HepG2 (cell line): ENCODE measurements around the gene HPD. TPM values are rescaled to one million over a fixed set of nuclear protein-coding genes. Genes with fewer than 3 reads are reported as not detected.
"Not testable (repeated sequence)": the region's sequence is repeated elsewhere in the genome, so short reads cannot be mapped to it uniquely, and the experiment has no call there.

Experiments
- ATAC-seq: fragments of 200-7000 bp; cut with Tn5 transposase; 3 replicates; pipeline ENCODE4 v1.9.1; 2020; ENCODE audit warnings: mild to moderate bottlenecking, moderate library complexity
- BruUV-seq: library from RNA; stranded (reverse); fragments of 400-500 nt; replicated peaks from 2 replicates; lab custom pipeline; 2021; lab: Mats Ljungman, UMichigan
- CTCF ChIA-PET: fragments of 300-600 bp; formaldehyde crosslinking; extraction: SDS; loops from one replicate; lab custom pipeline; 2021; ENCODE audit warnings: low total read pairs, inconsistent platforms, low intra/inter-chr PET ratio; lab: Yijun Ruan, JAX
- POLR2A ChIA-PET: fragments of 350-600 bp; sonication (Branson Sonifier 250); formaldehyde crosslinking; loops from one replicate; lab custom pipeline; 2020; ENCODE audit warnings: antibody characterized with exemption, inconsistent platforms; lab: Yijun Ruan, JAX
- DNase-seq: peaks from one replicate; pipeline ENCODE4 v3.0.0-alpha.2; 2015; ENCODE audit warnings: low spot score
- FAIRE-seq: peaks from 3 replicates; lab custom pipeline; 2011; peaks lifted over from hg19 to GRCh38; lab: Jason Lieb, UNC
- H2AFZ ChIP-seq: one replicate; pipeline ENCODE4 v1.6.1; 2011; ENCODE audit warnings: low read length, inconsistent platforms
- H3K27ac ChIP-seq: fragments of 300-600 bp; 3 replicates; pipeline ENCODE4 v1.8.0; 2011; ENCODE audit warnings: mixed run types, mild to moderate bottlenecking, mixed read lengths, low read length, inconsistent platforms; ENCODE audit not compliant: insufficient read depth; ENCODE audit errors: extremely low read length
- H3K27me3 ChIP-seq, 2 experiments: fragments of 200-600 bp in 1 of 2; 2 replicates in 1 of 2; 3 replicates in 1 of 2; pipeline versions ENCODE4 v1.6.0 to v1.8.0; 2011; ENCODE audit warnings: low read length in 2 of 2, mild to moderate bottlenecking in 2 of 2, moderate library complexity in 2 of 2, inconsistent platforms in 1 of 2; ENCODE audit not compliant: insufficient read depth in 2 of 2, control insufficient read depth in 1 of 2
- H3K36me3 ChIP-seq, 2 experiments: fragments of 200-600 bp in 1 of 2; replicated peaks in 1 of 2; 2 replicates in 1 of 2; 3 replicates in 1 of 2; pipeline versions ENCODE4 v1.5.1 to v1.8.0; 2011; ENCODE audit warnings: low read length in 2 of 2, inconsistent platforms in 1 of 2; ENCODE audit not compliant: insufficient read depth in 2 of 2, control insufficient read depth in 1 of 2
- H3K4me1 ChIP-seq: 2 replicates; pipeline ENCODE4 v1.5.1; 2012; ENCODE audit warnings: low read length, inconsistent platforms; ENCODE audit not compliant: insufficient read depth
- H3K4me2 ChIP-seq: 2 replicates; pipeline ENCODE4 v1.6.0; 2011; ENCODE audit warnings: low read depth, low read length, inconsistent platforms
- H3K4me3 ChIP-seq, 3 experiments: fragments of 200-600 bp in 1 of 3; sonication (generic), shearing (Covaris generic) in 1 of 3; replicated peaks in 1 of 3; 2 replicates each; pipeline ENCODE4 v1.5.1; 2011 to 2016; ENCODE audit warnings: low read length in 3 of 3, inconsistent platforms in 2 of 3, low read depth in 2 of 3, mild to moderate bottlenecking in 2 of 3, control low read depth in 1 of 3, mixed read lengths in 1 of 3; ENCODE audit not compliant: insufficient read depth in 1 of 3
- H3K79me2 ChIP-seq: one replicate; pipeline ENCODE4 v1.6.1; 2011; ENCODE audit warnings: low read length, inconsistent platforms; ENCODE audit not compliant: insufficient read depth
- H3K9ac ChIP-seq: 2 replicates; pipeline ENCODE4 v1.6.0; 2011; ENCODE audit warnings: mild to moderate bottlenecking, low read depth, low read length, inconsistent platforms; ENCODE audit not compliant: insufficient read depth
- H3K9me3 ChIP-seq: 2 replicates; pipeline ENCODE4 v1.5.1; 2012; ENCODE audit warnings: mild to moderate bottlenecking, low read length
- H4K20me1 ChIP-seq: 2 replicates; pipeline ENCODE4 v1.6.0; 2011; ENCODE audit warnings: inconsistent platforms, mild to moderate bottlenecking, low read length, moderate library complexity; ENCODE audit not compliant: insufficient read depth
- HNF1B ChIP-seq: sonication (generic); formaldehyde crosslinking; IDR thresholded peaks from 2 replicates; pipeline ENCODE4 v1.5.1; 2020; ENCODE audit warnings: mild to moderate bottlenecking, moderate library complexity, missing genetic modification reagents
- KLF16 ChIP-seq, 2 experiments: sonication (generic) in 1 of 2; formaldehyde crosslinking in 1 of 2; IDR thresholded peaks; 2 replicates each; pipeline versions ENCODE4 v1.6.1 to v1.8.0; 2016 to 2023; ENCODE audit warnings: missing genetic modification reagents in 2 of 2, missing compliant biosample characterization in 1 of 2
- MATR3 ChIP-seq: sonication (generic); formaldehyde crosslinking; IDR thresholded peaks from 2 replicates; pipeline ENCODE4 v1.4.0; 2020; ENCODE audit warnings: missing genetic modification reagents
- MED8 ChIP-seq: sonication (generic); formaldehyde crosslinking; IDR thresholded peaks from 2 replicates; pipeline ENCODE4 v1.8.1; 2023; ENCODE audit warnings: mild to moderate bottlenecking, missing genetic modification reagents; ENCODE audit not compliant: insufficient replicate concordance
- MLX ChIP-seq: IDR thresholded peaks from 2 replicates; pipeline ENCODE4 v1.6.1; 2016
- SRSF4 ChIP-seq: fragments of 200-400 bp; formaldehyde crosslinking; IDR thresholded peaks from one replicate; pipeline ENCODE4 v1.6.1; 2018; ENCODE audit warnings: mild to moderate bottlenecking, low read depth, low read length, moderate library complexity; ENCODE audit not compliant: poor library complexity, severe bottlenecking
- THAP11 ChIP-seq: IDR thresholded peaks from 2 replicates; pipeline ENCODE4 v1.6.1; 2016; ENCODE audit warnings: missing biosample characterization, missing genetic modification reagents
- ZBTB38 ChIP-seq: sonication (generic); formaldehyde crosslinking; IDR thresholded peaks from 2 replicates; pipeline ENCODE4 v1.5.1; 2020; ENCODE audit warnings: mild to moderate bottlenecking, missing genetic modification reagents
- ZNF562 ChIP-seq: sonication (generic); formaldehyde crosslinking; IDR thresholded peaks from 2 replicates; pipeline ENCODE4 v1.8.0; 2022; ENCODE audit warnings: missing genetic modification reagents, borderline replicate concordance
- ZNF768 ChIP-seq: sonication (generic); formaldehyde crosslinking; IDR thresholded peaks from 2 replicates; pipeline ENCODE4 v1.4.0; 2020; ENCODE audit warnings: missing genetic modification reagents
- WGBS: methylation state at CpG from one replicate; pipeline ENCODE4 v1.1.6; 2017; ENCODE audit warnings: low lambda C conversion rate; 5-methylcytosine and 5-hydroxymethylcytosine counted together
- in situ Hi-C: cut with HindIII; loops from 2 replicates; pipeline ENCODE4 v1.10.0; 2017; ENCODE audit warnings: low pct_unique_long_range_greater_than_20kb; ENCODE audit not compliant: extremely low pct_ligation_motif_present
- intact Hi-C: fragments of 100-400 bp; cut with micrococcal nuclease; formaldehyde crosslinking; loops from one replicate; pipeline ENCODE4 v1.10.0; 2022; ENCODE audit not compliant: unreplicated experiment
- polyA plus RNA-seq, 8 experiments: library from polyadenylated mRNA; depleted of rRNA in 3 of 8; stranded (reverse) in 7 of 8; unstranded in 1 of 8; fragments of >200 nt; fragmentation: Illumina TruSeq in 4 of 8; extraction: Trizol in 4 of 8; gene quantifications; 2 replicates each; pipeline versions ENCODE4 v1.2.1 to v1.2.3, GENCODE V29; 2011 to 2016; ENCODE audit warnings: low read depth in 4 of 8, missing spikeins in 1 of 8, mixed read lengths in 1 of 8; ENCODE audit not compliant: insufficient read depth in 1 of 8
- total RNA-seq, 5 experiments: library from RNA; depleted of rRNA; stranded (reverse); fragments of >200 nt; fragmentation: Illumina TruSeq; extraction: Trizol; gene quantifications; 2 replicates each; pipeline ENCODE4 v1.2.3, GENCODE V29; 2016; ENCODE audit warnings: low read depth in 1 of 5

Gene HPD
- total and polyA plus RNA-seq, 2 of the 13 experiments (the other 11 are each of a cell fraction or from before 2014, with no cell fraction given) = 120 to 195 TPM

- H3K27ac ChIP-seq, H3K27me3 ChIP-seq, H2AFZ ChIP-seq, H3K36me3 ChIP-seq, H3K9ac ChIP-seq, FAIRE-seq, H3K4me2 ChIP-seq, DNase-seq, CTCF ChIA-PET, H3K4me3 ChIP-seq, ATAC-seq, H3K9me3 ChIP-seq, BruUV-seq: not testable (repeated sequence)
- WGBS = 95% methylated on average over 8 of the region's 8 CpGs
- Histone ChIP-seq H3K79me2 (peaks cover 35% of the 10 kb centered on the region), H3K4me1 (peaks cover 94% of the 10 kb centered on the region), H4K20me1 (peaks cover 11% of the 10 kb centered on the region; the same call in 1 of the 2 replicates)
- intact Hi-C loops = loop anchor here (5.0 kb wide), 1 partner anchor 93 kb away; no protein-coding TSS in a partner anchor
- POLR2A ChIA-PET = interaction anchor here (2.7 to 14.0 kb wide), 2 partner anchors 9 to 16 kb away, joined by 17 to 393 read pairs; partner anchors contain the start of gene SETD1B
- in situ Hi-C loops = loop anchor here (5.0 kb wide), 1 partner anchor 97 kb away; the partner anchor contains the start of gene PSMD9
These were observed 67.9 kb downstream of the HPD start for GRCh38 chr12:121790785-121791184.

GRCh38 chr12:121789800-121790728 lies 68.6 kb downstream of the HPD start:
- DNase-seq = no peak
- in situ Hi-C loops = loop anchor here (5.0 kb wide), 1 partner anchor 97 kb away; the partner anchor contains the start of gene PSMD9
- H3K9ac ChIP-seq = no peak overlapping the region
- TF ChIP-seq THAP11 (CRISPR knock-in tag) = no peak
- TF ChIP-seq ZBTB38 (CRISPR knock-in tag) = peak; percentile 64; the same call in 1 of the 2 replicates
- no peak for TF ChIP-seq ZNF768
- TF ChIP-seq HNF1B (CRISPR knock-in tag) = 0 out of 2 replicates have a peak, but pooled peaks have one; percentile 42
- TF ChIP-seq SRSF4 = no peak
- TF ChIP-seq MLX = no peak
- TF ChIP-seq MED8 = no peak
- TF ChIP-seq KLF16 (CRISPR knock-in tag; IDR thresholded peaks at IDR 0.05) = no peak
- TF ChIP-seq MATR3 (CRISPR knock-in tag) = no peak
- no peak for TF ChIP-seq ZNF562 (CRISPR knock-in tag)

More at GRCh38 chr12:121789800-121790728, 68.6 kb downstream of the HPD start:
- Histone ChIP-seq H3K4me2 (peak overlapping the region; percentile 18; the same call in 1 of the 2 replicates), H3K27ac (no peak overlapping the region), H3K79me2 (peaks cover 33% of the 10 kb centered on the region), H3K36me3 (peaks cover 0 to 3% of the 10 kb centered on the region in 2 experiments; a peak in 2 of 5 replicates), H4K20me1 (peaks cover 11% of the 10 kb centered on the region; the same call in 1 of the 2 replicates), H3K4me1 (peaks cover 87% of the 10 kb centered on the region), H3K27me3 (no peaks in the 10 kb centered on the region), H3K4me3 (no peak overlapping the region; a peak in 1 of 6 replicates), H2AFZ (no peak overlapping the region), H3K9me3 (no peaks in the 10 kb centered on the region)
- no peak for ATAC-seq
- intact Hi-C loops = loop anchor here (5.0 kb wide), 1 partner anchor 93 kb away; no protein-coding TSS in a partner anchor
- ChIA-PET CTCF (no interaction called here), POLR2A (interaction anchor here (0.9 to 14.0 kb wide), 3 partner anchors 8 to 17 kb away, joined by 3 to 393 read pairs (median 17); partner anchors contain the start of gene SETD1B)
- WGBS = 72% methylated on average over 27 of the region's 28 CpGs
- no peak for FAIRE-seq
- BruUV-seq = no TSS peak
